ENCODE data around the gene R3HDM4.
A peak's percentile ranks its signal among the peaks of the same experiment; 100 is the strongest.

The R3HDM4 gene

DNA sequence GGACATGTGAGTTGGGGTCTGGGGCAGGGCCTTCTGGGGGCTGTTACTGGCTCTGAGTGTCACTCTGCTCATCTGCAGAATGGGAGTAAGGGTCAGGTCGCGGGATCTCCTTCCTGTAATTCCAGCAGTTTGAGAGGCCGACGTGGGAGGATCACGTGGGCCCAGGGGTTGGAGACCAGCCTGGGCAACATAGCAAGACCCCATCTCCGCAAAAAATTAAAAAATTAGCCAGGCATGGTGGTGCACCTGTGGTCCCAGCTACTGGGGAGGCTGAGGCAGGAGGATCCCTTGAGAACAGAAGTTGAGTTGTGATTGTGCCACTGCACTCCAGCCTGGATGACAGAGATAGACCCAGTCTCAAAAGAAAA is 16.9 kb upstream of the R3HDM4 start:
- DNase-seq (ENCODE audit: low spot score), result no peak

DNA sequence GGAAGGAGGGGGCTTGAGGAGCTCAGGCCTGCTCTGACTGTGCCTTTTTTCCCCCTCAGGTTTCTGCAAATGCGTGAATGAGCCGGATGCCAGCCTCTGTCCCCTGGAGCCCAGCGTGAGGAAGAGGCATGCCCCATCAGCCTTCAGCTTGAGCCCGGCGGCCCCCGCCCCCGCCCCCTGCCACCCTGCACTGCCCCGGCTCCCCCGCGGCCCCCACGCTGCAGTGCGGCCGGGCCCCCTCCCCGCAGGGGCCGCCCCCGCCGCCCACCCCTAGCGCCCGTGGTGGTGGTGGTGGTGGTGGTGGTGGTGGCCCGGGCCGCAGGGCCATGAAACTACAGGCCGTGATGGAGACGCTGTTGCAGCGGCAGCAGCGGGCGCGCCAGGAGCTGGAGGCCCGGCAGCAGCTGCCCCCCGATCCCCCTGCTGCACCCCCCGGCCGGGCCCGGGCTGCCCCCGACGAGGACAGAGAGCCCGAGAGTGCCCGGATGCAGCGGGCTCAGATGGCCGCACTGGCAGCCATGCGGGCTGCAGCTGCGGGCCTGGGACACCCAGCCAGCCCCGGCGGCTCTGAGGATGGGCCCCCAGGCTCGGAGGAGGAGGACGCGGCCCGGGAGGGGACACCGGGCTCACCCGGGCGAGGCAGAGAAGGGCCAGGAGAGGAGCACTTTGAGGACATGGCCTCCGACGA is 16.3 kb upstream of the R3HDM4 start:
- no peak for DNase-seq (ENCODE audit: low spot score)

DNA sequence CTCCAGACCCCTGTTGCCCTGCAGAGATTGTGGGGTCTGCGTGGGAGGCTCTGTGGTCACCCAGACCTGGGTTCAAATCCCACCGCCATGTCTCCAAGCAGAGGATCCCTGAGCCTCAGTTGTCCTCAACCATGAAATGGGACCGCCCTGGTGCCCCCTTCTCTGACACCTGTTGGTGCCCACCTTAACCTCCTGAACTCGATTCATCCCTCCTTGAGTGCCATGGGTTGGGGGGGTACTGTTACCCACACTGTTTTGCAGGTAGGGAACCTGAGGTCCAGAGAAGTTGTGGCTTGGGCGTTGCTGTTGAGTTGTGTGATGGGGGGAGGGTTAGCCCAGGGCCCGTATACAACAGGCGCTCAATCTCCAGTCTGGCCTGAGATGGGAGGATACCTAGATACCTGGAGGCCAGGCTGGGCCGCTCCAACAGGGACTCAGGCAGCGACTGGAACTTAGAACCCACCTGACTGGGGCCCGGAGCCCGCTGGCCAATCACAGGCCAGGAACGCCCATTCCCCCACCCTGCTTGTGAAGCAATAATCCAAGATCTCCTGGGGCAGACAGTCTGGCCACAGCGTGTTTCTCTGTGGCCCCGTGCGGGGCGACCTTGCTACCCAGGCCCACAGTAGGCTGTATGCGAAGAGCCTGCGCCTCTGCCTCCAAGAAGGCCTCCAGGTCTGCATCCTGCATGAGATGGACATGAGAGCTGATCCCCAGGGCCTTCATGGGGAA is 15.6 kb upstream of the R3HDM4 start:
- DNase-seq (ENCODE audit: low spot score), result peak; percentile 54

DNA sequence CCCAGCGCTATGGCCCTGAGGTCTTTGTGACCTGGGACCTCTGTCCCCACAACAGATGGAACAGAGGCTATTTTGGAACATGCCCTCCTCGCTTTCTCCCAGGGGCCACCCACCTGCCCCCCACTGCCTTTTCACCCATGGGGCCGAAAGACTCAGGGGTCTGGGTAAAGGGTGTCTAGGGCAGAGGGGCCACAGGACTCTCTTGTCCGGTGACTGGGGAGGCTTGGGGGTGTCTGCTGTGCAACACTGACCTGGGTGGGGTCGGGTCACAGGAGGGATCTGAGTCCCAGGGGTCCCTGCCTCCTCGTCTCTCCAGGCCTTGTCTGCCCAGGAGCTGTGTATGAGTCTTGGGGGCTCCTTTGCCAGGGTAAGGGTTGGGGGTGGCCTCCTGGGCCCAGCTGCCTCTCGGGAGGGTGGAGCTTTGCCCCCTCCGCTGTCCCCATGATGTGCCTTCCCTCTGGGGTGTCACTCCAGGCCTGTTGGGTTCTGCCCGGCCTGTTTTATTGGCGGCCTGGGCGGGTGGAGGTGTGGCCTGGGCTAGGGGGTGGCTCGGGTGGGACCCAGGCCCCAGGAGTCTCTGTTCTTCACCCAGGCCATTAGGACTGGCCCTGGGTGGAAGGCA is 14.9 kb upstream of the R3HDM4 start:
- peak; percentile 32 for DNase-seq (ENCODE audit: low spot score)

DNA sequence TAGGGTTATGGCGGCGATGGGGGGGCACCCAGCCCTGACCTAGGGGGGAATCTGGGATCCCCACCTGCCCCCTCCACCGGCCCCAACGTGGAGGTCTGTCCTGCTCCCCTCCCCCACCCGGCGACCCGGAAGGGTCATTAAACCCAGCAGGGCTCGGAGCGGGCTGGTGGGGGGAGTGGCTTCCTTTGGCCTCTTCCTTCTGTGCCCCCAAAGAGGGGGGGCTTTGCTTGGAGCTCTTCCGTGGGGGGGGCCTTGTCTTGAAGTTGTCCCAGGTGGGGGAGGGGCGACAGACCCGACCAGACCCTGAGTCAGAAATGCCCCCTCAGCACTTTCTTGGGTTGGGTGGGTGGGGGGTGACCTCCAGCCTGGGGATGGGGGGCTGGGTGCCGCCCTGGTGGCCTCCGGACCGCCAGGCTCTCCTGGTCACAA is 14.3 kb upstream of the R3HDM4 start:
- peak; percentile 34 for DNase-seq (ENCODE audit: low spot score)

DNA sequence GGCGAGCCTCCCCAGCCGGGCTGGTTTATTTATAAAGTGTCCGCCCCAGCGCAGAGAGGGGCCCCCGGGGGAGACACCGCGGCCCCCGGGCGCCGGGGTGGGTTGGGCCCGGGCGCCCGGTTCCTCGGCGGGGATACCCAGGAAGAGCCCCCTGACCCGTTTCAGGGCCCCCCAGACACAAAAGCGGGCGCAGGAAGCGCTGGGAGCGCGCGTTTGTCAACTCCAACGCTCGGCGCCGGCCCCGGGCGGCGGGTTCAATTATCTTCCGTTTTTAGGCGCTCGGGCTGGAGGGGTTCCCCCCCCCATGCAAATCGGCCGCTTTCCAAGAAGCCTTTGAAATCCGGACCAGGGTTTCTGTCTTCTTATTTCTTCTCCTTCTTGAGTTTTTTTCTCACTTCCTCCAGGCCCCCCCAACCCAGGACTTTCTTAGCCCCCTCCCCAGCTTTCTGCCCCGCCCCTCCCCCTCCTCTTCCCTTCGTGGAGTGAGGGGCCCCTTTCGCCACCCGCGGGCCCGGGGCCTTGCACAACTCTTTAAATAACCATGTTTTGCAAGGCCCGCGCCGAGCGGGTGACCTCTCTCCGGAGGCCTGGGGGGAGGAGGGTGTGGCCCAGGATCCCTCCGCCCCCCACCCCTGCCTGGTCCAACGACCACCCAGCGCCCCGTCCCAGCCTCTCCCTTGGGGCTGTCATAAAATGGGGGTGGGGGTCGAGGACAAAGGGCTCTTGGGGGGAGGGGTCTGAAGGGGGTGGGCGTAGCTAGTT is 13.8 kb upstream of the R3HDM4 start:
- DNase-seq (ENCODE audit: low spot score), result peak; percentile 59

DNA sequence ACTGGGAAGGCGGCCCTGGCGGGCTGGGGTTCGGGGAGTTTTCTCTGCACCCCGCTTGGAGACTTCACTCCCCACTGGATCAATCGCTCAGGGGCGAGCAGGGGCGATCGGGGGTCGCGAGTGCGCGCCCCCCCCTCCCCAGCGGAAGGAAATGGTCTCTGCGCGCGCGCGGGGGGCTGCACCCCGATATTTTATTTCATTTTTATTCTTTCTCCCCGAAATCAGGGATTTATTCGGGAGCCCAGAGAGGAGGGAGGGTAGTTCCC is 13.2 kb upstream of the R3HDM4 start:
- DNase-seq (ENCODE audit: low spot score), result no peak

DNA sequence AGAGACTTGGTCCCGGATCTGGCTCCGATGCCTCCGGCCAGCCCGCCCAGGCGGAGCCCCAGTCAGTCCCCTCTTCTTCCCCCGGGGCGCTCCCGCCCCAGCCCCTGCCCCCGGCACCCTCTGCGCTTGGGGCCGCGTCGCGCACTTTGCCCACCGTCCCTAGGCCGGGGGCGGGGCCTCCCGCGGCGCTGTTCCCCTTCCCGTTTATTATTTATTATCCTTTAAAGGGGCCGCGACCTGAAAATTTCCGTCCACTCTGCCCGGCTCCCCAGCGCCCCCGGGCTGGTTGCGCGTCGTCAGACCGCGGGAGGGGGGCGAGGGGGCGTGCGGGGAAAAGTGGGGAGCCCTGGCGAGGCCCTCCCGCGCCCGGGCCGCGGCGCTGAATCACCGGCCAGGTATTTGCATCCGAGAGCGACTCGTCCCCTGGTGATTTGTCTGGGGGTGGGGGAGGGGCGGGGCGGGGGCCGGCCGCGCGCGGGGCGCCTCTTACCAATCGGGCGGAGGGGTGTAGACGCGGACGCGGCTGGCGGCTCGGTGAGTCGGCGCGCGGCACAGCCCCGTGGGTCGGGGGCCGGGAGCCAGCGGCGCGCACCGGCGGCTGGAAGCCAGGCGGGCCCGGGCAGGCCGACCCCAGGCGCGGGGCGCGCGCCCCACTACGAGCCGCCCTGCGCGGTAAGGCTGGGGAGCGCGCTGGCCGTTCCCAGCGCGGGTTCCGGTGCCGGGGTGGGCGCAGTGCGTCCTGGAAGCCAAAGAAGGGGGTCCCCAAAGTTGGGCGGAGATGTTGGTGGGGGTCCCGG is 12.7 kb upstream of the R3HDM4 start, which contains the start of gene ARID3A:
ARID3A (plus strand) TSS at position 510 of the 797 bp plus-strand sequence. CDS start 3,494 bp downstream, outside the sequence.
- peak; percentile 89 for DNase-seq (ENCODE audit: low spot score)

DNA sequence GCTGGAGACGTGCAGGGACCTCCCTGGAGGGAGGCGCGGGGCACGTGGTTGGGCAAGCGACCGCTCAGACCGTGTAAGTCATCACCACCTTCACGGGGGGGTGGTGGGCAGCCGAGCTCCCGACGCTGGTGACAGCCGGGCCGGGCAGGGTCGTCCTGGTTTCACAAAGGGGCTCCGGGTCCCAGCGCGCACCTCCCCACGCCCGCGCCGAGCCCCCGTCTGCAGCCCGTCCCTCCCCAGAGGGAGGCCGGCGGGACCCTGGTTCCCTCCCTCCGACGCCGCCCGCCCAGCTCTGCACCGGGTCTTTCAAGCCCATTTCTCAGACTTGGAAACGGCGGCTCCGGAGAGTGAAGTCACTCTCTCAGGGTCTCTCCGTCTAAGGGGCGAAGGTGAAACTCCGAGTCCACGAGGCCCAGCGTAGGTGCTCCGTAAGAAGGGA is 12.1 kb upstream of the R3HDM4 start:
- peak; percentile 44 for DNase-seq (ENCODE audit: low spot score)

DNA sequence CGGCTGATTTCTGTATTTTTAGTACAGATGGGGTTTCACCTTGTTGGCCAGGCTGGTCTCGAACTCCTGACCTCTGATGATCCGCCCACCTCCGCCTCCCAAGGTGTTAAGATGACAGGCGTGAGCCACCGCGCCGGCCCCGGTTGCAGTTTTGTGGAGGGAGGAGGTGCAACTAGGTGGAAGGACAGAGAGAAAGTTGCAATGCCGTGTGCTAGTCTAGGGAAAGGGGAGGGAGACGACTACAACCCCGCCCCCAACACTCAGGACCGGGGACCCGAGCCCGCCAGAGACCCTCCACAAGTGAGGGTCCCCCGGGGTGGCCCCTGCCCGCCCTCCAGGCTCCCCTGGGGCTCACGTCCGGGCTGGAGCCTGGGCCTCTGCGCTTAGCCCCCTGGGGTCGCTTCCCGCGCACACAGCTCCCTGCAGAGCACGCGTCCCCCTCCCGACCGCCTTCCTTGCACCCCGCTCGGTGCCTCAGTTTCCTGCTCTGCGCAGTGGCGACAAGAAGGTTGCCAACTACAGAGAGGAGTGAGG is 11.6 kb upstream of the R3HDM4 start:
- DNase-seq (ENCODE audit: low spot score), result no peak

DNA sequence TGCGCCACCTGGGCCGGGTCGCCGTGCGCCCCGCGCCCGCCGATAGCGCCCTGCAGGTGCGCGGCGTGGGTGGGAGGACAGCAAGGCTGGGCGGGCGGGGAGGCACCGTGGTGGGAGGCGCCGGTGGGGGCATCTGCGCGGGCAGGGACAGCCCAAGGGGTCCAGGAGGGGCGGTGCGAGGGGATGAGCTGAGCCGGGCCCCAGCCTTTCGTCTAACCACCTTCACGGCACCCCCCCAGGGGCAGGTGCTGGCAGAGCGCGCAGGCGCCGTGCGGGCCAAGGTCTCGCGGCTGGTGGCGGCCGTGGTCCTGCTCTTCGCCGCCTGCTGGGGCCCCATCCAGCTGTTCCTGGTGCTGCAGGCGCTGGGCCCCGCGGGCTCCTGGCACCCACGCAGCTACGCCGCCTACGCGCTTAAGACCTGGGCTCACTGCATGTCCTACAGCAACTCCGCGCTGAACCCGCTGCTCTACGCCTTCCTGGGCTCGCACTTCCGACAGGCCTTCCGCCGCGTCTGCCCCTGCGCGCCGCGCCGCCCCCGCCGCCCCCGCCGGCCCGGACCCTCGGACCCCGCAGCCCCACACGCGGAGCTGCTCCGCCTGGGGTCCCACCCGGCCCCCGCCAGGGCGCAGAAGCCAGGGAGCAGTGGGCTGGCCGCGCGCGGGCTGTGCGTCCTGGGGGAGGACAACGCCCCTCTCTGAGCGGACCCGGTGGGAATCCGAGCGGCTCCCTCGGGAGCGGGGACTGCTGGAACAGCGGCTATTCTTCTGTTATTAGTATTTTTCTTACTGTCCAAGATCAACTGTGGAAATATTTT is 7.2 kb upstream of the R3HDM4 start:
- DNase-seq (ENCODE audit: low spot score), result no peak

DNA sequence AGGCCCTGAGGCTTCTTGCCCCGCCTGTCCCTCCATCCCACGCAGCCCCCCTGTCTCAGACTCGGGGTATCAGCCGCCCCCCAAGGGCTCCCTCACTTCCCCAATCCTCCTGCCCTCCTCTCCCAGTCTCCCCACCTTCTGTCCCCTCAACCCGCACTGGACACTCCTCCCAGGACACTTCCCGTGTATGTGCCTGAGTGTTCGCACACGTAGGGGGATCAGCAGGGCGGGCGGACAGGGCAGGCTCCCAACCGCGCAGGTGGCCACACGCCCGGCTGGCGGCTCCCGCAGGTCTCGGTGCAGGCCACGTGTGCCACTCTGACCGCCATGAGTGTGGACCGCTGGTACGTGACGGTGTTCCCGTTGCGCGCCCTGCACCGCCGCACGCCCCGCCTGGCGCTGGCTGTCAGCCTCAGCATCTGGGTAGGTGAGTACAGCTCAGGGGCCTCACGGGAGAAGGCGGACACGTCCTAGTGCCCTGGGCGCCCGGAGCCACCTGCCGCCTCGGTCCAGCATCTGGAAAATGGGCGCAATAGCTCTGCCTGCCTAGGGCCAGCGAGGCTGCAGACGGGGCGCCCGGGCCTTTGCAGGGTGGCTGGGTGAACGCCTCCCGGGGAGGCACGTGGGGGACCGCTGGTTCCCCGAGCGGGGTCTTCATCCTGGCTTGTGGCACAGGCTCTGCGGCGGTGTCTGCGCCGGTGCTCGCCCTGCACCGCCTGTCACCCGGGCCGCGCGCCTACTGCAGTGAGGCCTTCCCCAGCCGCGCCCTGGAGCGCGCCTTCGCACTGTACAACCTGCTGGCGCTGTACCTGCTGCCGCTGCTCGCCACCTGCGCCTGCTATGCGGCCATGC is 6.4 kb upstream of the R3HDM4 start:
- DNase-seq (ENCODE audit: low spot score), result no peak

DNA sequence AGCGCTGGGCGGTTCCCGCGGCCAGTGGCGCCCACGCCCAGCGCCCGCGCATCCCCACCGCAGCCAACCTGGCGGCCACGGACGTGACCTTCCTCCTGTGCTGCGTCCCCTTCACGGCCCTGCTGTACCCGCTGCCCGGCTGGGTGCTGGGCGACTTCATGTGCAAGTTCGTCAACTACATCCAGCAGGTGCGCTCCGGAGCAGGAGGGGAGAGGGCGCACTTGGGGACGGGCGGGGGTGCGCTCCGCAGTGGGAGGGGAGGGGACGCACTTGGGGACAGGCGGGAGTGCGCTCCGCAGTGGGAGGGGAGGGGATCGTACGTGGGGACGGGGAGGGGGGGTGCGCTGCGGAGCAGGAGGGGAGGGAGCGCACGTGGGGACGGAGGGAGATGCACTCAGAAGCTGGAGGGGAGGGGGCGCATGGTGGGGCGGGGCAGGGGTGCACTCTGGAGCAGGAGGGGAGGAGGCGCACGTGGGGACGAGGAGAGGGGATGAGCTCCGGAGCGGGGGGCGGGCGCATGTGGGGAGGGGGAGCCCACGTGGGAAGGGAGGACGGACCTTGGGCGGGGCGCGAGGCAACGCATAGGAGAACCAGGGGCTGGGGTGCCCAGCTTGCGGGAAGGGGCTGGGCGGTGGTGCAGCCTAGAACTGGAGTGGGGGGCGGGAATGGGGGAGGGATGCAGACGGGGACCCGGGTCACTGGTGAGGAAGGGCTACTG is 5.6 kb upstream of the R3HDM4 start:
- DNase-seq (ENCODE audit: low spot score), result no peak

DNA sequence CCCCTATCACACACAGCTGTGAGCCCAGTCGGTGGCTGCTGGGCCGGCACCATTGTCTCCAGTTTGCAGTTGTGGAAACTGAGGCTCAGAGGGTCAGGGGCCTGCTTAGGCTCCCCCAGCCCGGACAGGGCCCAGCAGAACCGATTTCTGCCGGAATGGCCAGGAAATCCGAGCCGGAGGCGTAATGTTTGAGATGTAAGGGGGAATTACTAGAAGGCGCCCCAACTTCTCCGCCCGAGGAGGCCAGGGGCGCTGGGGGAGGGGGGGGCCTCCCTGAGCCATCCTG is 5.1 kb upstream of the R3HDM4 start:
- no peak for DNase-seq (ENCODE audit: low spot score)

DNA sequence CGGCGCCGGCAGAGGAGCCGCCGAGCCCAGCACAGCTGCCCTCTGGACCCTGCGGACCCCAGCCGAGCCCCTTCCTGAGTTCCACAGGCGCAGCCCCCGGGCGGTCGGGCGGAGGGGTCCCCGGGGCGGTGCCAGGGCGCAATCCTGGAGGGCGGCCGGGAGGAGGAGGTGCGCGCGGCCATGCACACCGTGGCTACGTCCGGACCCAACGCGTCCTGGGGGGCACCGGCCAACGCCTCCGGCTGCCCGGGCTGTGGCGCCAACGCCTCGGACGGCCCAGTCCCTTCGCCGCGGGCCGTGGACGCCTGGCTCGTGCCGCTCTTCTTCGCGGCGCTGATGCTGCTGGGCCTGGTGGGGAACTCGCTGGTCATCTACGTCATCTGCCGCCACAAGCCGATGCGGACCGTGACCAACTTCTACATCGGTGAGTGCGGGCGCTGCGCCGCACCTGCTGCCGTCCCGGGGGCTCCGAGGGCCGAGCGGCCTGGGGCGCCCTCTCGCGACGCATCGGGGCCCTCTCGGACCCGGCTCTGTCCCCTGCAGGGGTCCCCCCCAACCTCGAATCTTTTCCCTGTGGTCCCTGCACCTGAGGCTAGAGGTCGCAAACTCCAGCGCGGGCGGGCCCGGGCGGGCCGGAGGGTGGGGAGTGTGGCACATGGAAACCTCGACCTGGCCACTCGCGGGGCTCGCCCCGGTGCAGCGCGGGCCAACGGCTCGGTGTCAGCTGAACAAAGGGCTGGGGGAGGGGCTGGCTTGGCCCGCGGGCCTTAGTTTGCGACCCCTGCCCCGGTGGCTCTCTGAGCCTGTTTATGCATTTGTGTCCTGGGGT is 4.5 kb upstream of the R3HDM4 start, which contains the start of gene KISS1R:
KISS1R (plus strand) TSS at position 11 of the 829 bp plus-strand sequence; CDS start at position 181, 170 bp downstream.
- no peak for DNase-seq (ENCODE audit: low spot score)

DNA sequence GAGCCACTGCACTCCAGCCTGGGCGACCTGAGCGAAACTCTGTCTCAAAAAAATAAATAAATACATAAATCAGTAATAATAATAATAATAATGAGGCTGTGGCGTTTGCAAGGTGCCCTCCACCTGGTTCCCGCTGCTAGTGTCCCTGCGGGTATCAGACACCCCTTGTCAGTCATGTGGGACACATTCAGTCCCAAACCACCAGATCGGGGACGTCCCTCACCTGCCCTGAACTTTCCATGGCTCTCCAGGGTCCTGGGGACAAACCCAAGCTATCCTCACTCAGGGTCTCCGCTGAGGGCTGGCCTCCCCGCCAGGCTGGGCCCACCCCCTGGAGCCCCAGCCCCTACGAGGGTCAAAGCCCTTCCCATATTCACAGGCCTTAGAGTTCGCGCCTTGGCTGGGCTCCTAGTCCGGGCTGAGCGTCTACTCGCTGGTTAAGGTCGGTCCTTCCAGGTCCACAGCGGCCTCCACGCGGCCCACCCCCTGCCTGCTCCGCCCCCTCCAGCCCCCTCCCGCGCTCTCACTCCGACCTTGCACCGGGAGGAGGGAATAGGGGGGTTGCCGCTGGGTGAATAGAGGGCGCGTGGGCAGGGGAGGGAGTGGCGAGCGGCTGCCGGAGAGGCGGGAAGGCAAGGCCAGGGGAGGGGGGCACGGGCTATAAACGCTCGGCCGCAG is 3.8 kb upstream of the R3HDM4 start:
- no peak for DNase-seq (ENCODE audit: low spot score)

Data from AG08395 (cell line).